OCI-LY1 (cell line): ENCODE results near the gene ZEB1.

Experiments
- EZH2 ChIP-seq: fragments of 200-600 bp; sonication (generic), shearing (Covaris generic); IDR thresholded peaks from 2 replicates; pipeline ENCODE4 v1.8.0; 2017; ENCODE audit warnings: borderline replicate concordance, mixed run types, mild to moderate bottlenecking, antibody characterized with exemption, low read length, moderate library complexity, mixed read lengths
- TF ChIP-seq, protein P1 (sequence below): fragments of 200-600 bp; sonication (generic), shearing (Covaris generic); IDR thresholded peaks from 2 replicates; pipeline ENCODE4 v1.5.1; 2017; ENCODE audit warnings: mild to moderate bottlenecking, antibody characterized with exemption, low read length, moderate library complexity, mixed read lengths

DNA sequence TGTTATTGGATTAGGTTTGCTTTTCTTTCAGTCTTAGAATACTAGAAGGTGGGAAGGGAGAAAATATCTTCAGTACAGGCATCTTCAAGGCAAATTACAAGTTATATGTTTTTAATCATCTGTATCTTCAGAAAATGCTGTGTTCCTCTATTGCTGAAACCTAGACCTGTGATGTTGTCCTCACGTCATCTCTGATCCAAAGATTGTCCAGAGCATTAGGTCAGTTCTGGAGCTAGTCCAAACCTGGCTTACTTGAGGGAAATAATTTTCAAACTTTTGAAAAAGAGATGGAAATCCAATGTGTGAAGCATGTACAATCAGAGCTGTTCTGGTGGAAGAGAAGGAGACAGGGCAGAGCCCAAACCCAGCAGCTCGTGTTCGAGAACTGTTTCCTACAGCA is 217.3 kb downstream of the ZEB1 start:
- TF ChIP-seq EZH2 = no peak
- TF ChIP-seq, protein P1, sequence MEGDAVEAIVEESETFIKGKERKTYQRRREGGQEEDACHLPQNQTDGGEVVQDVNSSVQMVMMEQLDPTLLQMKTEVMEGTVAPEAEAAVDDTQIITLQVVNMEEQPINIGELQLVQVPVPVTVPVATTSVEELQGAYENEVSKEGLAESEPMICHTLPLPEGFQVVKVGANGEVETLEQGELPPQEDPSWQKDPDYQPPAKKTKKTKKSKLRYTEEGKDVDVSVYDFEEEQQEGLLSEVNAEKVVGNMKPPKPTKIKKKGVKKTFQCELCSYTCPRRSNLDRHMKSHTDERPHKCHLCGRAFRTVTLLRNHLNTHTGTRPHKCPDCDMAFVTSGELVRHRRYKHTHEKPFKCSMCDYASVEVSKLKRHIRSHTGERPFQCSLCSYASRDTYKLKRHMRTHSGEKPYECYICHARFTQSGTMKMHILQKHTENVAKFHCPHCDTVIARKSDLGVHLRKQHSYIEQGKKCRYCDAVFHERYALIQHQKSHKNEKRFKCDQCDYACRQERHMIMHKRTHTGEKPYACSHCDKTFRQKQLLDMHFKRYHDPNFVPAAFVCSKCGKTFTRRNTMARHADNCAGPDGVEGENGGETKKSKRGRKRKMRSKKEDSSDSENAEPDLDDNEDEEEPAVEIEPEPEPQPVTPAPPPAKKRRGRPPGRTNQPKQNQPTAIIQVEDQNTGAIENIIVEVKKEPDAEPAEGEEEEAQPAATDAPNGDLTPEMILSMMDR = no peak
